Measurements from ENCODE around the gene DIS3L2.

DNA sequence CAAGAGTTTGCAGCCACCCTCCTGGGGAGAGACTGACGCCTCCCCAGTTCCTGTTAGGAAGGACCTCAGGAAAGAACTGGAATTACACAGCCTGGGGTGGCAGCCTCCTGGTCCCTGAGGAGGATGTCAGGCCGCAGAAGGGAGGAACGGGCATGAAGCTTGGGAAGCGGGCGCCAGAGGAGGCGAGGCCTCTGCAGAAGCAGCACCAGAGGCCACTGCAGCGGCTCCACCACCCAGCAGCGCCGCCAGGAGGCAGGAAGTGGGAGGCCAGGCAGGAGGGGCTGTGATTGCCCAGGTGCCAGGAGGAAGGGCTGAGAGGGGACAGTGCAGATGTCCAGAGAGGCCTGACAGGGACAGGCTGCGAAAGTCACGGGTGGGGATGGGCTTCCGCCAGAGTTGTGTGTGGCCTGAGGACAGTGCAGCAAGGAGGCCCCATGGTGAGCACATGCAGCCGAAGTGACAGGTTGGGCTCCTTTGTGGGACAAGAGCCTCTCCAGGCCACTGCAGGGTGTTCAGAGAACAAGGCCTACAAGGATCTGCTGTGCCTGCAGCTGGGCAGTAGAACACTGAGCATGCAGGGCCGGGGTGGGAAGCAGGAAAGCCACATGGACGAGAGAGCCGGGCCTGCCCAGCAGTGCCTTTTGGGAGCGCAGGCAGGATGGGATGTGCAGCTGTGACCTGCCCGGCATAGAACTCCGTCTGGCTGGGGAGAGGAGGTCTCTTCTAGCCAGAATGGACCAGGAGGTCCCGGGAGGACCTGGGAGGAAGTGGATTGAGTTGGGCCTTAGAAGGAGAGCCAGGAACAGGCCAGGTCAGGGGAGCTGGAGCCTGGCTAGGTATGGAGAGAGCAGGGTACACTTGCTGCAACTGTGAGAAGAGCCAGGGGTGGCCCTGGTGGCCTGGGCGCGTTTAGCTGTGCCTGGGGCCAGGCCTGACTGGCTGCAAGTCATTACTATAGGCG, 377.9 kb downstream of the DIS3L2 start:
- TF ChIP-seq POLR2A (IDR thresholded peaks at IDR 0.05), result no peak
- TF ChIP-seq, protein P1, sequence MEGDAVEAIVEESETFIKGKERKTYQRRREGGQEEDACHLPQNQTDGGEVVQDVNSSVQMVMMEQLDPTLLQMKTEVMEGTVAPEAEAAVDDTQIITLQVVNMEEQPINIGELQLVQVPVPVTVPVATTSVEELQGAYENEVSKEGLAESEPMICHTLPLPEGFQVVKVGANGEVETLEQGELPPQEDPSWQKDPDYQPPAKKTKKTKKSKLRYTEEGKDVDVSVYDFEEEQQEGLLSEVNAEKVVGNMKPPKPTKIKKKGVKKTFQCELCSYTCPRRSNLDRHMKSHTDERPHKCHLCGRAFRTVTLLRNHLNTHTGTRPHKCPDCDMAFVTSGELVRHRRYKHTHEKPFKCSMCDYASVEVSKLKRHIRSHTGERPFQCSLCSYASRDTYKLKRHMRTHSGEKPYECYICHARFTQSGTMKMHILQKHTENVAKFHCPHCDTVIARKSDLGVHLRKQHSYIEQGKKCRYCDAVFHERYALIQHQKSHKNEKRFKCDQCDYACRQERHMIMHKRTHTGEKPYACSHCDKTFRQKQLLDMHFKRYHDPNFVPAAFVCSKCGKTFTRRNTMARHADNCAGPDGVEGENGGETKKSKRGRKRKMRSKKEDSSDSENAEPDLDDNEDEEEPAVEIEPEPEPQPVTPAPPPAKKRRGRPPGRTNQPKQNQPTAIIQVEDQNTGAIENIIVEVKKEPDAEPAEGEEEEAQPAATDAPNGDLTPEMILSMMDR (IDR thresholded peaks at IDR 0.05), result no peak
